Activated CD4-positive, alpha-beta T cell treated with anti-CD3 and anti-CD28 coated beads, Interleukin-2, amount 50 U/mL, for 48 hours (primary cell): ENCODE results near the gene SUSD2.

Source experiments
- DNase-seq, 2 experiments: peaks; one replicate each; pipeline ENCODE4 v3.0.0-alpha.2; 2020

The SUSD2 gene

GRCh38 chr22:24153959-24154358 lies 27.3 kb upstream of the SUSD2 start:
- no peak for DNase-seq

DNA sequence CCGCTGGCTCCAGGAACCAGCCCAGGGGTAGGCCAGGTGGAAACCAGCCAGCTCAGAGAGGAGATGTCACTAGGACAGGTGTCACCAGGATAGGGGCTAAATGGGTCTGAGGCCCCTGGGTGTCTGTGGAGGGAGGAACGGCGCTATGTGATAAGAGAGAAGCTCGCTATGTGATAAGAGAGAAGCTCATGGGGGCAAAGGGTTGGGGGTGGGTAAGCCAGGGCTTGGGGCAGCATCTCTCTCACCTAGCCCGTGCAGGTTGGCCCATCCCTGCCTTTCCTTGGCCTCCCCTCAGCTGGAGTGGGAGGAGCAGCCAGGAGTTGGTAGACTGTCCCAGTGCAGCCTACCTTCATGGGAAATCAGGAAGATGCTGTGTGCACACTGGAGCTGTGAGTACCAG lies 26.5 kb upstream of the SUSD2 start:
- no peak for DNase-seq

DNA sequence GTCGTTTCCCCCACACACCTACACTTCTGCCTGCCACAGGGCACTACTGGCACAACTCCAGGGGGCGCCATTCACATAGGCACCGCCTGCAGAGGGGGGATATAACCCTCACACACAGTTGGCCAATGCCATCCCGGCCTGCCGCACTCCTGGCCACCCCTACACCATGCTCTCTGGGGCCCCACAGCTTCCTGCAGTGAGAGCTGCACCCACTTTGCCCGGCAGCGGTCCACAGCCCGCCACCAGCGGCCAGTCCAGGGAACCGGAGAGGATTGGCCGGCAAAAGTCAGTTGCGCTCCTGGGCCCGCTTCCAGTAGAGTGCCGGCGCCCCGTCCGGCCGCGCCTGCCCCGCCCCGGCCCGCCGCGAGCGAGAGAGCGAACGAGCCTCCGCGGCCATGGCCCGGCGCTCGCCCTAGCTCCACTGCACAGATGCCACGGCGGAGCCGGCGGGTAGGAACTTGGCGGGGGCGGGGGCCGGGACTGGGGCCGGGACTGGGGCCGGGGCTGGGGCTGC lies 25.6 kb upstream of the SUSD2 start:
- DNase-seq, result peak; percentile 50 to 64

- peak; percentile 55 to 68 for DNase-seq
Measured at GRCh38 chr22:24156141-24156912, 25.0 kb upstream of the SUSD2 start.

GRCh38 chr22:24156913-24157821 lies 24.1 kb upstream of the SUSD2 start:
- DNase-seq, result peak; percentile 82 to 86

DNA sequence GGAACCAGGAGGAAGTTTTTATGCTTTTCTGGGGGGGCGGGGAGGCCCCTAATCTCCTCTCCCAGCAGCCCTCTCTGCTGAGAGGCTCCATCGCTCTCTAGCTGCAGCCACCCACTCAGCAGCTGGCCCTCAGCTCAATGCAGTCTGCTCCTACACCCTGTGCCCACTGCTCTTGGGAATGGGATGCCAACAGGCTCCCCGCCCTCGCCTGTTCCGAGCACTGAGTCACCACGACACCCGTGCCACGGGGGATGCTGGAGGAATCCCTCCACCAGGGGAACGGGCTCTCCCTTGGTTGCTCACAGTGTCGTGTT lies 23.5 kb upstream of the SUSD2 start:
- DNase-seq, result no peak

DNA sequence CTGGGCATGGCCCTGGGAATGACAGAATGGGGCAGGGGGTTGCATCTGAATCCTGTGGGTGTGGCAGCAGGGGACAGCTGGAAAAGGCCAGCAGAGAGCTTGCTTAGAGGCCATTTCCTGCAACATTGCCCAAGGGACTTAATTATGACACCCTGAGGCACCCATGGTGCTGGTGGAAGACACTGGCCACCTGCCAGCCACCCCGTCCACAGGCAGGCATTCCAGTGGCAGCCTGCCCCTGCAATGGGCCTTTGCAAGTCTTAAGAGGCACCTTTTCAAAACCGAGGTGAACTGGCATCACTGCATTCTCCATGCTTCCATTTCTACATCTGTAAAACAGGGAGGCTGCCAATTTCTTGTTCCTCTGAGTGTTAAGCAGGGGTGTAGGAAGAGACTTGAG lies 21.6 kb upstream of the SUSD2 start:
- no peak for DNase-seq

GRCh38 chr22:24160546-24160945 lies 20.7 kb upstream of the SUSD2 start:
- DNase-seq, result no peak

DNA sequence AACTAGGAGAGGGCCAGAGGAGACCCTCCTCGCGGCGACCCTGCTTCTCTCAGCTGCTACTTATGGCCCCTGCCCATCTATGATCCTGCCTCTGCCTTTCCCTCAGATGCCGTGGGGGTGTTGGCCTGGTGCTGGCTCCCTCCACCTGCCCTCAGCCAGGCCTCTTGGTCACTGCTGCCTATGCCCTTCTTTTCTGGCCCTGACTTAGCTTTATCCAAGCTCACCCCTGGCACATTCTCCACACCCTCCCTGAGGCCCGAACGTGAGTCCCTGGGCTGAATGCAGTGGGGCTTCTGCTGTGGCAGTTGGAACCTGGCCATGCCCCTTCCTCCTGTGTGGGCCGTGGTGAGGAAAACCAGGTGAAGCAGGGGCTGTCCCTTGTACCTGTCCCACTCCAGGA lies 19.8 kb upstream of the SUSD2 start:
- DNase-seq, result no peak

GRCh38 chr22:24161909-24162308 lies 19.4 kb upstream of the SUSD2 start:
- DNase-seq, result no peak

DNA sequence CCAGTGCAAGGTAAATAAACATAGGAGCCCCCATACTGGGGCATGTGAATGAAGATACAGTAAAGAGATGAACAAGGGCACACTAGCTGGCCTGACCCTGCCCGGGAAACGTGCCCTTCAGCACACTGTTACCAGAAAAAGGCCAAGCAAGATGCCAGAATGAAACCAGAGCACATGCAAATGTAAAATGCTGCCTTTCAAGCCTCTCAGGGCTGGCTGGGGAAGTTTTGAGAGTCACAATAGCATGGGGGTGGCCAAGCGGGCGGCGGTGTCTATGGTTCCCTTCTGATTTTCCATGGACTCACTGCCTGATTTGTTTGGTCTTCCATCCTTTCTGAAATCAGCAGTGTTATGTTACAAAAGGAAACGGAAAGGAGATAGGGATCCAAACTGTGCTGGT lies 18.9 kb upstream of the SUSD2 start:
- no peak for DNase-seq

GRCh38 chr22:24164243-24164642 lies 17.0 kb upstream of the SUSD2 start:
- DNase-seq, result no peak

DNA sequence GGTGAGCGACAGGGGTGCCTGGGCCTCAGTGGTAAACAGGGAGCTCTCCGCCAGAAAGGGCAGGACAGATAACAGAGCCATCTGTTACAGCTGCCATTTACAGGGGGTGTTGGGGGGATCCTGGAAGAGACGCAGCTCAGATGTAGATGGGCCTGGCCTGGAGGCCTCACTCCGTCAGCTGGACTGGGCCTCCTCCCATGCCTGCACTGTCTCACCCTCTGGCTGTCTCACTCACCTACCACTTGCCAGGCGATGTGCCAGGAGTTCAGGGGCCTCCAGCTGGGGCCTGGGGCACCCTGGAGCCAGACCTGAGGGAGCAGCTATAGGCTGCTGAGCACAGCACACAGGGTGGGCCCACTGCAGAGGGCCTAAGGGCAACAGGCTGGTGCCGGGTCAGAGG lies 16.3 kb upstream of the SUSD2 start:
- no peak for DNase-seq

GRCh38 chr22:24165673-24166072 lies 15.6 kb upstream of the SUSD2 start:
- no peak for DNase-seq

DNA sequence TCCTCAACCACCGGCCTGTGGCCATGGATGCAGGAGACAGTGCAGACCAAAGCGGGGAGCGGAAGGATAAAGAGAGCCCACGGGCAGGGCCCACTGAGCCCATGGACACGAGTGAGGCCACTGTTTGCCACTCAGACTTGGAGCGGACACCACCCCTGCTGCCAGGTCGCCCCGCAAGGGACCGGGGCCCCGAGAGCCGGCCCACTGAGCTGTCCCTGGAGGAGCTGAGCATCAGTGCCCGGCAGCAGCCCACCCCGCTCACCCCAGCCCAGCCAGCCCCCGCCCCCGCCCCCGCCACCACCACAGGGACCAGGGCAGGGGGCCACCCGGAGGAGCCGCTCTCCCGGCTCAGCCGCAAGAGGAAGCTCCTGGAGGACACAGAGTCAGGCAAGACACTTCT lies 14.5 kb upstream of the SUSD2 start:
- DNase-seq, result no peak

DNA sequence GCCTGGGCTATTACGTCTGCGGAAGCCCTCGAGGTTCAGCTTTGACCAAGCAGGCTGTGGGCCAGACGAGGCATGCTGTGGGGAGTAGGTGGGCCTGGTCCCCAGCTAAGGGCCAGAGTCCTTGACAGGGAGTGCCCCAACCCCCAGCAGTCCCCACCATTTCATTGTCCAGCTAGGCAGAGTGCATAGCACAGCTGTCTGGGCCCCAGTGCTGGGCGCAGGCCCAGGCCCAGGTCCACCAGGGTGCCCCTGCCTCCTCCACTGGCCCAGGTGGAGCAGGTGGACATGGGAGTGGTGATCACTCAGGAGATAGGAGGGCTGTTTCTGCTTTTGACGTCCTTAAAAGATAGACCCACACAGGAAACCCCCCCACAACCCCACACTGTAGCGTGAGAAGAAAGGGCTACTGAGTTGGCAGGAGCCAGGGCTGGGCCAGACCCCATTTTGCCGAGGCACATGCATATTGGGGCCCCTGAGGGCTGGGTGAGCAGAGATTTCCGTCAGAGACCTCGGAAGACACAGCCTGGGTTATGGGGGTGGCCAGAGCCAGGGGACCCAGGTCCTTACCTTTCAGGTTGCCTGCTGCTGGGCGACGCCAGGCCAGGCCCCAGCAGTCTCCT lies 11.7 kb upstream of the SUSD2 start:
- no peak for DNase-seq

- DNase-seq, result no peak
Measured at GRCh38 chr22:24170188-24170587, 11.1 kb upstream of the SUSD2 start.

DNA sequence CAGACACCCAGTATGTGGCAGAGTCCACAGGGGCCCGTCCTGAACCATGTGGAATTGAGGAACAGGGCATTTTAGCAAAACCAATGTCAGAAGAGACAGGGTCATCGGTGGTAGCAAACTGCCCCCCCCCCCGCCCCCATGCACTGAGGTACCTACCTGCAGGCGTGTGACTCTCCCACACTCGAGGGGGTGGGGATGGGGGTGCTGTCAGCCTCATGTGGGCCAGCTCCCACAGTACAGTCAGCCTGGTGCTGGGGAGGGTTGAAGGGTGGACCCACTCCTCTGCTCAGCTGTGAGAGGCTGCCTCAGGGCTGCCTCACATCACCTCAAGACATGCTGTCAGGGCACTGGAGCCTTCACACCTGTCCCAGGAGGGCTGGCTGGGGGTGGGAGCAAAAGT lies 10.7 kb upstream of the SUSD2 start:
- no peak for DNase-seq

DNA sequence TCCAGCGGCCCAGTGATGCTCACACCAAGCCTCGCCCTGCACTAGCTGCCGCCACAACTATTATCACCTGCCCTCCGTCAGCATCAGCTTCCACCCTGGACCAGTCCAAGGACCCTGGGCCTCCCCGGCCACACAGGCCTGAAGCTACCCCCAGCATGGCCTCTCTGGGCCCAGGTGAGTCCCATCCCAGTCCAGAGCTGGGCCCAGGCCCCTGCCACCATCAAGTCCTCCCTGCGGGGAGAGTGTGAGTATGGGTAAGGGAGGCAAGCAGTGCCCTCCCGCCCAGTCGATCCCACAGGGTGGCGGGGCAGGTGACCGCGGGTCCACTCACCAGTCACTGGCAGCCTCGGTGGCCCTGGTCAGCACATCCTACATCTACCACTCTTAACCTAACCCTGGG lies 9.5 kb upstream of the SUSD2 start:
- DNase-seq, result no peak

DNA sequence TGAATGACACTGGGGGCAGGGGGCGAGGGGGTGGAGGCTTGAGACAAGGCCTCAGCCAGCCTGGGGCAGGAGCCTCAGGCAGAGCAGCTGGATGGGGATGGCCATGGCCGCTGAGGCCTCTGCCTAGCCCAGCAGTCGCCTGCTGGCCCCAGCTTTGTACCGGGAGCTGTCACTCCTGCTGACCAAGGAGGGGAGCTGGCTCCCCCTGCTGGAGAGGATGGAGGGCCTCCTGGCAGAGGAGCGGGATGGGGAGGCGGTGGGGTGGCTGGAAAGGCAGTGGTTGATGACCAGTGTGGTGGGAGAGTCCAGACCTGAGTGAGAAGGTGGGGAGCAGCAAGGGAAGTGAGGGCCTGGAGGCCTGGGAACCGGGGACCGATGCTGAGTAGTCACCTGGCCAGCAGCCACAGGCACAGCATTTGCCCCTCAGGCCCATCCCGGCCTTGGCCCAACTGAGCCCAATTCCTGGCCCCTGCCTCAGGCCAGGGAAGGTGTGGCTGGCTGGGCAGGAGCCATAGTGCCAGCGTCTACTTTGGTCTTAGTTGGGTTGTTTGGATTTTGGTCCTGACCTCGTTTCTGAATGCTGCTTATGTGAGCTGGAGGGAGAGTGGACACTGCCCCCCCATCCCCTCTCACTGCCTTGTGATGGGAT lies 6.0 kb upstream of the SUSD2 start:
- peak; percentile 70 to 73 for DNase-seq

DNA sequence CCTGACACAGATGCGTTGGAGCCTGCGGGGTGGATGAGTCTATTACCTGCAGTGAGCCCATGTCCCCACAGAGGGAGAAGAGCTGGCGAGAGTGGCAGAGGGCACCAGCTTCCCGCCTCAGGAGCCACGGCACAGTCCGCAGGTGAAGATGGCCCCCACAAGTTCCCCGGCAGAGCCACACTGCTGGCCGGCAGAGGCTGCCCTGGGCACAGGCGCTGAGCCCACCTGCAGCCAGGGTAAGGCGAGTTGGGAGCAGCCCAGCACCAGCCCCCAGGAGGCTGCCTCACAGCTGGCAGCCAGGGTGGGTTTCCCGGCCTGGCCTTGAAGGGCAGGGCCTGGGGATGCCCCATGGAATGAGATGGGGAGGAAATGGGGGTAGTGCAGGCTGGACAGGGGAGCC lies 5.2 kb upstream of the SUSD2 start:
- DNase-seq, result no peak

- no peak for DNase-seq
Measured at GRCh38 chr22:24176630-24177029, 4.7 kb upstream of the SUSD2 start.

GRCh38 chr22:24177045-24177444 lies 4.2 kb upstream of the SUSD2 start:
- DNase-seq, result no peak
